Endothelial cell (in vitro differentiated cells): ENCODE data around the gene SP8. TPM values are rescaled to one million over a fixed set of nuclear protein-coding genes. Genes with fewer than 3 reads are reported as not detected.
A peak's percentile ranks its signal among the peaks of the same experiment; 100 is the strongest.

Source experiments
- DNase-seq: peaks from one replicate; pipeline ENCODE4 v3.0.0; 2021; ENCODE audit warnings: low spot score
- H3K27ac Mint-ChIP-seq: one replicate; pipeline ENCODE4 v1.8.0; 2021; ENCODE audit warnings: mixed read lengths, inconsistent platforms; ENCODE audit not compliant: unreplicated experiment
- H3K27me3 Mint-ChIP-seq: one replicate; pipeline ENCODE4 v1.8.0; 2021; ENCODE audit warnings: mild to moderate bottlenecking, moderate library complexity, mixed read lengths, inconsistent platforms; ENCODE audit not compliant: unreplicated experiment
- H3K36me3 Mint-ChIP-seq: one replicate; pipeline ENCODE4 v1.8.0; 2021; ENCODE audit warnings: mild to moderate bottlenecking, low read depth, mixed read lengths, inconsistent platforms; ENCODE audit not compliant: unreplicated experiment
- H3K4me1 Mint-ChIP-seq: one replicate; pipeline ENCODE4 v1.8.0; 2021; ENCODE audit warnings: mild to moderate bottlenecking, mixed read lengths, inconsistent platforms; ENCODE audit not compliant: unreplicated experiment
- H3K4me3 Mint-ChIP-seq: one replicate; pipeline ENCODE4 v1.8.0; 2021; ENCODE audit warnings: mild to moderate bottlenecking, mixed read lengths, inconsistent platforms; ENCODE audit not compliant: unreplicated experiment
- H3K9me3 Mint-ChIP-seq: one replicate; pipeline ENCODE4 v1.8.0; 2021; ENCODE audit warnings: mixed read lengths, inconsistent platforms; ENCODE audit not compliant: unreplicated experiment
- total RNA-seq: library from RNA; stranded (reverse); fragmentation: NEBNext Ultra II Directional; extraction: Animal tissue kit (Norgen Biotek cat#: 25700); gene quantifications from one replicate; pipeline ENCODE4 v1.2.1, GENCODE V29; 2021; ENCODE audit not compliant: unreplicated experiment
- TF ChIP-seq, protein P1 (sequence below): fragments of 200-600 bp; sonication (generic); IDR thresholded peaks from one replicate; pipeline ENCODE4 v1.5.0; 2021; ENCODE audit warnings: antibody characterized with exemption; ENCODE audit not compliant: unreplicated experiment

SP8 gene
- total RNA-seq, 1 donor from 2014 or later = 0.82 TPM

DNA sequence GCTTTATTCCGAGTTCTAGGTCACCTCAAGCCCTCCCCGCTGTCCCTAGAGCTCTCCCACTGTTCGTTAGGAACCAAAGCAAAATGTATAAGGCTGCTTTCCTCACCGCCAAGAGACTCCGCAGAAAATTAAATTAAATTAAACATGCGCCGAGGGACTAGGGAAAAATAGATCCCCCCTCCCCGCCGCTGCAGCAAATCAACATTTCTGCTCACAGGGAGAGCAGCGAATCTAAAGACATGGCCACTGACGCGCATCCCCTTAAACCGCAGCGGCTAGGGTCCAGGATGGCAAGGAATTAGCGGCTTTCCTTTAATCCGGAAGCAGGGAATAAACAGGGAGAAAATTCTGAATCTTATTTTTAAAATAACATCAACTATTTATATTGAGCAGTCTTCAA, 7.6 kb downstream of the SP8 start:
- H3K4me1 Mint-ChIP-seq = peaks cover 40% of the 10 kb centered on the region
- TF ChIP-seq, protein P1, sequence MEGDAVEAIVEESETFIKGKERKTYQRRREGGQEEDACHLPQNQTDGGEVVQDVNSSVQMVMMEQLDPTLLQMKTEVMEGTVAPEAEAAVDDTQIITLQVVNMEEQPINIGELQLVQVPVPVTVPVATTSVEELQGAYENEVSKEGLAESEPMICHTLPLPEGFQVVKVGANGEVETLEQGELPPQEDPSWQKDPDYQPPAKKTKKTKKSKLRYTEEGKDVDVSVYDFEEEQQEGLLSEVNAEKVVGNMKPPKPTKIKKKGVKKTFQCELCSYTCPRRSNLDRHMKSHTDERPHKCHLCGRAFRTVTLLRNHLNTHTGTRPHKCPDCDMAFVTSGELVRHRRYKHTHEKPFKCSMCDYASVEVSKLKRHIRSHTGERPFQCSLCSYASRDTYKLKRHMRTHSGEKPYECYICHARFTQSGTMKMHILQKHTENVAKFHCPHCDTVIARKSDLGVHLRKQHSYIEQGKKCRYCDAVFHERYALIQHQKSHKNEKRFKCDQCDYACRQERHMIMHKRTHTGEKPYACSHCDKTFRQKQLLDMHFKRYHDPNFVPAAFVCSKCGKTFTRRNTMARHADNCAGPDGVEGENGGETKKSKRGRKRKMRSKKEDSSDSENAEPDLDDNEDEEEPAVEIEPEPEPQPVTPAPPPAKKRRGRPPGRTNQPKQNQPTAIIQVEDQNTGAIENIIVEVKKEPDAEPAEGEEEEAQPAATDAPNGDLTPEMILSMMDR = no peak
- H3K4me3 Mint-ChIP-seq = peak overlapping the region; percentile 84
- DNase-seq = no peak
- peaks cover 8% of the 10 kb centered on the region for H3K27me3 Mint-ChIP-seq
- no peaks in the 10 kb centered on the region for H3K9me3 Mint-ChIP-seq
- no peaks in the 10 kb centered on the region for H3K36me3 Mint-ChIP-seq
- no peak overlapping the region for H3K27ac Mint-ChIP-seq

DNA sequence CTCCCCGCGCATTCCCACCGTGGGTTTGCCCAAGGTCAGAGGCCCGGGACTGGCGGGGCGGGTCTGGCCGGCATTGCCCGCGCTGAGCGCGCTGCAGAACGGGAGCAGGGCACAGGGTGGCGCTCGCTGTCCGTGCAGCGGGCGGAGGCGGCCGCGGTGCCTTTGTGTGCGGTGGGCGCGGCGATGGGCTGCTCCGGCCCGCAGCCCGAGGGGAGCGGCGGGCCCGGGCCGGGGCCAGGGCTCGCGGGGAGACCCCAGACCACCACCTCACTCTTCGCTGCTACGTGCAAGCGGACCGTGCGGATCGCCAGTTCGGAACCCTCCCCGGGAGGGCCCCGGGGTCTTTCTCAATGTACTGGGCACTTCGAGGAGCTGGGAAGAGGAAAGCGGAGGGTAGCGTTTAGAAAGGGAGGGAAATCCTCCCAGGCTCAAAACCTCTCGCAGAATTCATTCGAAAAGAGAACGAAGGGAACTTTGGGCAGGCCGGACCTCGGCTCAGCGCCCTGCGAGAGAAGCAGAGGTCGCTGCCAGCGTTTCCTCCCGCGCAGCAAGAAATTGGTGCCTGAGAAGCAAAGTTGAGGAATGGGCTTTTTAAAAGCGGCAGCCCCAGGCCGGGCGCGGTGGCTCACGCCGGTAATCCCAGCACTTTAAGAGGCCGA, 8.5 kb downstream of the SP8 start:
- no peaks in the 10 kb centered on the region for H3K36me3 Mint-ChIP-seq
- no peak overlapping the region for H3K27ac Mint-ChIP-seq
- H3K27me3 Mint-ChIP-seq = peaks cover 8% of the 10 kb centered on the region
- peaks cover 37% of the 10 kb centered on the region for H3K4me1 Mint-ChIP-seq
- DNase-seq = peak; percentile 92
- H3K9me3 Mint-ChIP-seq = no peaks in the 10 kb centered on the region
- H3K4me3 Mint-ChIP-seq = peak overlapping the region; percentile 86
- TF ChIP-seq, protein P1 = peak; percentile 65

- Mint-ChIP-seq H3K27me3 (peaks cover 4% of the 10 kb centered on the region), H3K4me3 (peak overlapping the region; percentile 86), H3K4me1 (peaks cover 33% of the 10 kb centered on the region), H3K9me3 (no peaks in the 10 kb centered on the region), H3K27ac (peak overlapping the region; percentile 6), H3K36me3 (no peaks in the 10 kb centered on the region)
- TF ChIP-seq, protein P1 = no peak
- DNase-seq = no peak
Observed at GRCh38 chr7:20777377-20778062, 9.2 kb downstream of the SP8 start.

GRCh38 chr7:20776942-20777341, 9.7 kb downstream of the SP8 start:
- TF ChIP-seq, protein P1 = no peak
- H3K9me3 Mint-ChIP-seq = no peaks in the 10 kb centered on the region
- H3K27ac Mint-ChIP-seq = no peak overlapping the region
- peak overlapping the region; percentile 86 for H3K4me3 Mint-ChIP-seq
- peaks cover 33% of the 10 kb centered on the region for H3K4me1 Mint-ChIP-seq
- no peak for DNase-seq
- H3K27me3 Mint-ChIP-seq = peaks cover 4% of the 10 kb centered on the region
- H3K36me3 Mint-ChIP-seq = no peaks in the 10 kb centered on the region
